CD4-positive, alpha-beta T cell treated with Interleukin-15 for 4 hours (primary cell): Measurements from ENCODE around the gene ATP8B3.

Experiments
- DNase-seq: peaks from one replicate; pipeline ENCODE4 v3.0.0-alpha.2; 2020; ENCODE audit warnings: low spot score

The ATP8B3 gene

GRCh38 chr19:1830978-1831377 lies 18.9 kb upstream of the ATP8B3 start:
- DNase-seq = no peak

- DNase-seq = no peak
Measured at GRCh38 chr19:1830568-1830967, 18.5 kb upstream of the ATP8B3 start.

GRCh38 chr19:1829958-1830357 lies 17.9 kb upstream of the ATP8B3 start:
- no peak for DNase-seq

GRCh38 chr19:1828279-1829238 lies 16.5 kb upstream of the ATP8B3 start:
- no peak for DNase-seq

- no peak for DNase-seq
Measured at GRCh38 chr19:1827566-1828278, 15.6 kb upstream of the ATP8B3 start.

GRCh38 chr19:1826557-1827521 lies 14.8 kb upstream of the ATP8B3 start:
- DNase-seq = no peak

GRCh38 chr19:1825909-1826556 lies 14.0 kb upstream of the ATP8B3 start:
- DNase-seq = peak; percentile 78

GRCh38 chr19:1824252-1824622 lies 12.2 kb upstream of the ATP8B3 start:
- DNase-seq = no peak

- DNase-seq = no peak
Measured at GRCh38 chr19:1823539-1824251, 11.6 kb upstream of the ATP8B3 start.

- DNase-seq = no peak
Measured at GRCh38 chr19:1823020-1823419, 10.9 kb upstream of the ATP8B3 start.

GRCh38 chr19:1822210-1822609 lies 10.1 kb upstream of the ATP8B3 start:
- no peak for DNase-seq

- DNase-seq = no peak
Measured at GRCh38 chr19:1819341-1820255, 7.5 kb upstream of the ATP8B3 start.

GRCh38 chr19:1818549-1819195 lies 6.6 kb upstream of the ATP8B3 start:
- DNase-seq = no peak

- no peak for DNase-seq
Measured at GRCh38 chr19:1817553-1818179, 5.6 kb upstream of the ATP8B3 start.

GRCh38 chr19:1816530-1817298 lies 4.6 kb upstream of the ATP8B3 start:
- no peak for DNase-seq

- DNase-seq = no peak
Measured at GRCh38 chr19:1815605-1816529, 3.8 kb upstream of the ATP8B3 start.
